ENCODE results near the gene KLRC4. TPM values are rescaled to one million over a fixed set of nuclear protein-coding genes. Genes with fewer than 3 reads are reported as not detected.

The KLRC4 gene
- total RNA-seq, 2 donors from 2014 or later: 0.96 TPM; not detected in 1

- under 1% methylated on average over 15 of the region's 15 CpGs for WGBS
Observed at GRCh38 chr12:10364815-10365622, 44.5 kb downstream of the KLRC4 start.

DNA sequence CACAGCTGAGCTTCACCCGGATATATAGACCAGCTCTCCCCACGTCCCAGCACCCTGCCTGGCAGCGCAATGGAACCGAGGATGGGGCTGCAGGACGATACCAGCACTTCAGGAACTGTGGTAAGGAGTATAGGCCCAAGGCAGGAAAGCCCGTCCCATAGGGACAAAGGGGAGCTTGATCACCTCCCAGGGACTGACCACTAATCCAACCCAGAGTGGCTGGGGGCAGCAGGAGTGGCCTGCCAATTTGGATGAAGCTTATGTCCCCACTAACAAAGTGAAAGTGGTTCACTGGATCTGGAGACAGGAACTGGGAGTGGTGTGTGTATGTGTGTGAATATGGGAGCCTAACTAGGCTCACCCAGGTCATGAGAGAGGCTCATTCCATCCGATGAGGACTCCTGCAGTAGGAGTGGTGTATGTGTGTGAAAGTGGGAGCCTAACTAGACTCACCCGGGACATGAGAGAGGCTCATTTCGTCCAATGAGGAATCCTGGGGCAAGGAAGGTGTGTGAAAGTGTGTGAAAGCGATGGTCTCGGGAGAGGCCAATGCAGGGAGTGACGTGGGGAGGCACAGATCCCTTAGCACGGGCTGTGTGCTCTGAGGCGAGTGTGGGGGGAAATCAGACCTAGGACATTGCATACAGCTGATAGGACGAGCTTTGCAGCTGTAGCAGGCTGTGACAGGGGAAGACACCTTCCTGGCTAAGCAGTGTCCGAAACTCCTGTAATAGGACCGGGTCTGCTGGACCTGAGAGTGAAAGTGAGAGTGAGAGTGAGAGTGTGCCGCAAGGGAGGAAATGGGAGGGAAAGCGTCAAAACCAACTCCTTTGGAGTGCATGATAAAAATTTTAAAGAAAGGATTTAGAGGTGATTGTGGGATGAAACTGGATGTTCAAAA, 45.4 kb downstream of the KLRC4 start:
- TF ChIP-seq POLR2AphosphoS5 (IDR thresholded peaks at IDR 0.05): no peak
- no peak for TF ChIP-seq POLR2A (IDR thresholded peaks at IDR 0.05)
- TF ChIP-seq CTCF (IDR thresholded peaks at IDR 0.05): no peak
- no peaks in the 10 kb centered on the region for H3K27me3 ChIP-seq (replicated peaks; ENCODE audit: insufficient read depth)
- H3K4me1 ChIP-seq (replicated peaks): peaks cover 15% of the 10 kb centered on the region
- no peaks in the 10 kb centered on the region for H3K36me3 ChIP-seq
- intact Hi-C loops (cut with DNase I): loop anchor here (5.0 to 10.0 kb wide), 2 partner anchors 149 to 248 kb away; partner anchors contain the start of genes GABARAPL1 and MAGOHB
- WGBS: 1% methylated on average over 19 of the region's 19 CpGs
- H3K9me3 ChIP-seq: no peaks in the 10 kb centered on the region
- H3K27ac ChIP-seq: peak overlapping the region; percentile 99 to 100
- H3K4me3 ChIP-seq: peak overlapping the region; percentile 54 to 57
- peak; percentile 50 for DNase-seq (ENCODE audit: low spot score)

More at GRCh38 chr12:10364815-10365622, 44.5 kb downstream of the KLRC4 start:
- no peak for TF ChIP-seq CTCF (IDR thresholded peaks at IDR 0.05)
- TF ChIP-seq POLR2A (IDR thresholded peaks at IDR 0.05): no peak
- TF ChIP-seq POLR2AphosphoS5 (IDR thresholded peaks at IDR 0.05): peak; percentile 86
- Histone ChIP-seq H3K4me1 (replicated peaks) (peaks cover 15% of the 10 kb centered on the region), H3K27me3 (replicated peaks; ENCODE audit: insufficient read depth) (no peaks in the 10 kb centered on the region), H3K27ac (peak overlapping the region; percentile 99 to 100), H3K36me3 (no peaks in the 10 kb centered on the region), H3K4me3 (peak overlapping the region; percentile 54 to 57), H3K9me3 (no peaks in the 10 kb centered on the region)
- DNase-seq (ENCODE audit: low spot score): peak; percentile 72
- intact Hi-C loops (cut with DNase I): loop anchor here (5.0 to 10.0 kb wide), 3 partner anchors 150 to 357 kb away; partner anchors contain the start of genes GABARAPL1, MAGOHB and YBX3

- Histone ChIP-seq H3K27ac (peak overlapping the region; percentile 99 to 100), H3K4me3 (peak overlapping the region; percentile 54 to 57), H3K9me3 (no peaks in the 10 kb centered on the region), H3K27me3 (replicated peaks; ENCODE audit: insufficient read depth) (no peaks in the 10 kb centered on the region), H3K36me3 (no peaks in the 10 kb centered on the region), H3K4me1 (replicated peaks) (peaks cover 15% of the 10 kb centered on the region)
- DNase-seq (ENCODE audit: low spot score): no peak
- intact Hi-C loops (cut with DNase I): loop anchor here (5.0 to 10.0 kb wide), 2 partner anchors 149 to 249 kb away; partner anchors contain the start of genes GABARAPL1 and MAGOHB
- TF ChIP-seq CTCF (IDR thresholded peaks at IDR 0.05) (no peak), POLR2A (IDR thresholded peaks at IDR 0.05) (no peak), POLR2AphosphoS5 (IDR thresholded peaks at IDR 0.05) (no peak)
- WGBS: 6% methylated on average over 5 of the region's 5 CpGs
Observed at GRCh38 chr12:10363658-10363913, 46.0 kb downstream of the KLRC4 start.

GRCh38 chr12:10362828-10363657, 46.5 kb downstream of the KLRC4 start:
- no peaks in the 10 kb centered on the region for H3K27me3 ChIP-seq (replicated peaks; ENCODE audit: insufficient read depth)
- peak overlapping the region; percentile 54 to 57 for H3K4me3 ChIP-seq
- 16% methylated on average over 9 of the region's 9 CpGs for WGBS
- H3K36me3 ChIP-seq: no peaks in the 10 kb centered on the region
- no peaks in the 10 kb centered on the region for H3K9me3 ChIP-seq
- TF ChIP-seq POLR2A (IDR thresholded peaks at IDR 0.05) (no peak), POLR2AphosphoS5 (IDR thresholded peaks at IDR 0.05) (no peak), CTCF (IDR thresholded peaks at IDR 0.05) (no peak)
- intact Hi-C loops (cut with DNase I): loop anchor here (5.0 to 10.0 kb wide), 2 partner anchors 148 to 249 kb away; partner anchors contain the start of genes GABARAPL1 and MAGOHB
- H3K27ac ChIP-seq: peak overlapping the region; percentile 99 to 100
- H3K4me1 ChIP-seq (replicated peaks): peaks cover 15% of the 10 kb centered on the region
- no peak for DNase-seq (ENCODE audit: low spot score)

All from prostate gland (tissue), 2 donors.